GM19452 (cell line): ENCODE data around the gene SPRYD4.
"Not testable (repeated sequence)": the region's sequence is repeated elsewhere in the genome, so short reads cannot be mapped to it uniquely, and the experiment has no call there.

Source experiments
- ATAC-seq: cut with Tn5 transposase; IDR thresholded peaks from one replicate; pipeline ENCODE4 v1.9.1; 2021; ENCODE audit not compliant: unreplicated experiment

SPRYD4 gene

DNA sequence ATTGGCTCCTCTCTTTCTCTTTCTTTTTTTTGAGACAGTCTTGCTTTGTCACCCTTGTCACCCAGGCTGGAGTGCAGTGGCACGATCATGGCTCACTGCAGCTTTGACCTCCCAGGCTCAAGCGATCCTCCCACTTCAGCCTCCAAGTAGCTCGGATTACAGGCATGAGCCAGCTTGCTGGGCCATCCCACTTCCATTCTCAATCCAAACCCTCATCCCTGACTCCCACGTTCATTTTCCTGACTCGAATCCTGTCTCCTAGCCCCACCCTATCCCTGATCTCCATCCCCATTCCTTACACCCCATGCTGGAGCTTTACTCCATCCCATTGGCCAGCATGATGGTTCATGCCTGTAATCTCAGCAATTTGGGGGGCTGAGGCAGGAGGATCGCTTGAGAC lies 7.8 kb downstream of the SPRYD4 start:
- ATAC-seq: no peak

DNA sequence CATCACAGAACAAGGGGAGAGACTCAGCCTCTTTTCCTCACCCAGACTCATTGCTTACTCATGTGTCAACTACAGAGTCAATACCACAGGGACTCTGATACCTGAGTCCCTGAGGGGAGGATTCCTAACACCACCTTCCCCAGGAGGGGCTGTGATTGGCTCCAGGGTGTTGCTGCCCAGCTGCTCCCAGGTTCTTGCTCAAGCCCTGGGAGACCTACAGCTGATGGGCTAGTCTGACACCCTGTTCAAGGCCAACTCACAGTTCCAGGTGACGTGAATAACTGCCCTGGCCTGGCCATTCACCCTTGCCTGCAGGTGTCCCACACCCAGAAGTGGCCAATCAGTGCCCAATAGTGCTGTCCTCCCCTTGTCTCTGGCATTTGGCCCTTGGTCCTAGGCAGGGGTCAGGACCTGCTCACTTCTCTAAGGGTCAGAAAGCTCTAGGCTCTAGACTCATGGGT lies 8.6 kb downstream of the SPRYD4 start:
- no peak for ATAC-seq

DNA sequence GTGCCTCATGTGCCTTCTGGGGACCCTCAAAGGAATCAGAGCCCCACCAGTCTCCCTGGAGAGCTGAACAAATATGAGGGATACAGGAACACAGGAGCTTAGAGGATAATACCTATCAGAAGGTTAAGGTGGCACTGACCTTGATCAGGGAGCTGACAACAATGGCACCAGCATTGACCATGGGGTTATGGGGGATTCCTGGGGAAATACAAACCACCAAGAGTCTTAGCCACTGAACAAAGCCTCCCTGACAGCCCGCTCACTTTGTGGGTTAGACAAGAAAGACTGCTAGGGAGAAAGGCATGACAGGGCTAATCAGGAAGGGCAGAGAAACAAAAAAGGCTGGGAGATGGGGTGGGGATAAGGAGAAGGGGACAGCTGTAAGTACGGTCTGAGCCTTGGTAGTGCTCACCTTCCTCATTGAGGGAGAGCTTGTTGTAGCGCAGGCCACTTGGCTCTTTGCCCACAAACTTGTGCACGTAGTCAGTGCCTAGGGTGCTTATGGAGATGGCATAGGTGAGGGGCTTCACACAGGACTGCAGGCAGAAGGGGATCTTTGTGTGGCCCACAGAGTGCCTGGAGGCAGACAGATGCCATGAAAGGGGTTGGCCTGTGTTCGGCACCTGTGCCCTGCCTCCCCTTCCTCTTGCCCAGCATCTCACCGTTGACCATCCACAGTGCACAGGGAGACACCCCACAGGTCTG lies 9.3 kb downstream of the SPRYD4 start:
- no peak for ATAC-seq

DNA sequence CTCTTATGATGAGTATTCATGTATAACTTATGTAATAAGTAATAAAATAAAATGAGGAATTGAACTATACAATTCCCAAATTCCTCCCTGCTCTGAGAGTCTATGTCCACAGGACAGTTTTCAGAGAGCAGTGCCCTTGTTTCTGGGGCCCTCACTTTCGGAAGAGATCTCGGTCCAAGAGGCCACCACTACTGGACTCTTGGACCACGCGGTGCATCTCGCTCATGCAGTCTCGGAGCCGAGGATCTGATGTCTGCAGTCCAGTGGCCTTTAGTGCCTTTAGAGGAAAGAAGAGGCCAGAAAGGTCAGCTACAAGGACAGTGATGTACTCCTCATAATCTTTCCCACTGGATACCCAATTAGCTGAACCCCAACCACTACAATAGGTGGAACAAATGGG lies 11.2 kb downstream of the SPRYD4 start:
- ATAC-seq: no peak

DNA sequence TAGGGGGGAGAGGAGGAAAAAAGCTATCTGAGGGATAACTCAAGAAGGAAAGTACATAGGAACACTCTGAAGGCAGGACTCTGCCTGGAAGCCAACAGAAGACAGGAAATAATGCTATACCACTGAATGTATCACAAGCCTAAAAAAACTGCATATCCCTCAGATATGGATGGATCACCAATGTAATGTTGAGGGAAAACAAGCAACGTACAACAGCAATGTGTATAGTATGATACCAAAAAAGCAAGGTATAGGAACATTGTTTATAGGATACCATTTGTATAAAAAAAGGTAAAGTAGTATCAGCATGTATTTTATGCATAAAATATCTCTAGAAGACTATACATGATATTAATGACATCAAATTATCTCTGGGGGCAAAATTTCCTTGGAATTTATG lies 16.2 kb downstream of the SPRYD4 start:
- no peak for ATAC-seq

DNA sequence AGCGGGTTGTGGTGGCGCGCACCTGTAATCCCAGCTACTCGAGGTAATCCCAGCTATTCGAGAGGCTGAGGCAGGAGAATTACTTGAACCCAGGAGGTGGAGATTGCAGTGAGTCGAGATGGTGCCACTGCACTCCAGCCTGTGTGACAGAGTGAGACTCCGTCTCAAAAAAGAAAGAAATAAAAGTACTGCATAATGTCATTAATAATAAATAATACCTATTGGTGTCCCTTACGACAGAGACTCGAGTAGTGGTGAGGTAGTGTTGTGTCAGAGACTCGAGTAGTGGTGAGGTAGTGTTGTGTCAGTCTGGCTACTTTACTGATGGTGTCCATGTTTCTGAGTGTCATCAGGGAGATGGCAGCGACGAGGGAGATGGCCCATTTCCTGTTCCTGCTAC lies 18.3 kb downstream of the SPRYD4 start:
- no peak for ATAC-seq

DNA sequence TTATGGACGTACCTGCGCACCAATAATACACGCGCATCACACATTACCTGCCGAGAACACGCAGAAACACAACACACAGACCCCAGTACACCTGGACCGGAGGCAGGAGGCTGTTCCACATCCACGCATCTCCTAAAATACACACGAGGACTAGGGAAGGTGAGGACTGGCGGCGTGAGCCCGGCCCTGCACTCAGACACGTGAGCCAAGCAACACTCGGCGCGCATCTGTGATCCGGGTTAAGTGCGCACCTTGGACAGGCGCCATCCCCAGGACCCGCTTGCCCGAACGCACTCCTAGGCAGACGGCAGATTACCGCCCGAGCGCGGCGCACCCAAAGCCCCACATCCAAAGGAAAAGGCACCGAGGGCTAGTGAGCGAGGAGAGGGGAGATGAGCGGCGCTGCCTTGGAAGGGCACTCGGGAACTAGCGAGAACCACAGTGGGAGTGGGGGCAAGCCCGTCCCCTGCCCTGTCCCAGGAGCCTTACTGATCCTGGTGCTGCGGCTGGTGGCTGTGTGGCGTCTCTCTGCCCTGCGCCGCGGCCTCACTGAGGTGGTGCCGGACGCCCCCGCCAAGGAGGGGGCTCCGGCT lies 19.2 kb downstream of the SPRYD4 start:
- peak; percentile 37 for ATAC-seq

DNA sequence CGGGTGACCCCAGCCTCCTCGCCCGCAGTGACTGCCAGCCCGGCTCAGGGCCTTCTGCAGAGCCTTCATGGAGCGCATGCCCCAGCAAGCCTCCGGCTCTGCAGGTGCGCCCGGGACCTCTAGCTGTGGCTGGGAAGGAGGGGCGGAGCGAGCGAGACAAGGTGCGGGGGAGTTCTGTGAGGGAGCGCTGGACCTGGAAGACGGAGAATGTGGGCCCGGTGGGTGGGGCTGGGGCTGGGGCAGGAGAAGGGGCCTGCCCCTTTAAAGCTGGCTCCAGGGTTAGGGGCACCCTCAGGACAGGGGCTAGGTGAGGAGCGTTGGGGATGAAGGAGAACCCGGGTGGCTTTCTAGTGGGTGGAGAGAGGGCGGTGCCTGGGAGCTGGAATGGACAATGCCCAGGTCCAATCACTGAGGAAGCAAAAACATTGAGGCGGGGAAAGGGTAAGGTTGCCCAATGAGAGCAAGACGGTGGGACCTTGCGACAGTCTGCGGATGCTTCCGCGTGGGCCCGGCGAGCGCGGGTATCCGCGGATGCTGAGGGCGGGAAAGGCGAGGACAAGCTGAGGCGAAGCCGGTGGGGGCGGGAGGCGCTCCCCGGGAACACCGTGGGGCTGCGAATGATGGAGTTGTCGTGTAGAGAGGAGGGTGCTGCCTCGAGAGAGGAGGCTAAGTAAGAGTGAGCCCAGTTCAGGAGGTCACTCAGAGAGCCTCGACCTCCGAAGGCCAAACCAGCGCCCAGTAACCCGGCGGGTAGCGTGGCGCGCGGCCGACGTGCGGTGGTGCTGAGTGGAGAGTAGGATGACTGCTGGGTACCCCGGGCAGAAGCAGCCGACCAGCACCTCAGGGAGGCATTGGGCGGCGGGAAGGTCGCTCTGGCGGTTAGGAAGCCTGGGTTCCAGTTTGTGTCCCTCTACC lies 19.9 kb downstream of the SPRYD4 start, which contains the start of gene GLS2:
GLS2 (minus strand) TSS at position 121 of the 915 bp plus-strand sequence; CDS start at position 78, 43 bp downstream.
- peak; percentile 88 for ATAC-seq

DNA sequence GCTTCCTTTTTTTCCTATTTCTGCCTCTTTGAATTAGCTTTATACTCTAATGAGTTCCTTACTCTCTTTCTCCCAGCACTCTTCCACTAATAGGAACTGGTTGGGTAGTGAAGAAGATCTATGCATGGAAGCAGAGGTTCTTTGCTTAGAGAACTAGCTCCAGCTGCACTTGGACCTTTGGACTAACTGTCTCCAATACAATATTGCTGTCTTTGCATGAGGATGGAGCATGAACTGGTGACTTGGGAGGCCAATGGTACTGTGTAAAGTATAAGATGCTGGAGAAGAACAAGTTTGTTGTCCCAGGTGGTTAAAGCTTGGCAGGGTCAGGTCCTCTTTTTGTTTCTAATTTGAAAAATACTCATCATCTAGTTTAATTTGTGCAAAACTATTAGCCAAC lies 22.0 kb downstream of the SPRYD4 start:
- no peak for ATAC-seq

DNA sequence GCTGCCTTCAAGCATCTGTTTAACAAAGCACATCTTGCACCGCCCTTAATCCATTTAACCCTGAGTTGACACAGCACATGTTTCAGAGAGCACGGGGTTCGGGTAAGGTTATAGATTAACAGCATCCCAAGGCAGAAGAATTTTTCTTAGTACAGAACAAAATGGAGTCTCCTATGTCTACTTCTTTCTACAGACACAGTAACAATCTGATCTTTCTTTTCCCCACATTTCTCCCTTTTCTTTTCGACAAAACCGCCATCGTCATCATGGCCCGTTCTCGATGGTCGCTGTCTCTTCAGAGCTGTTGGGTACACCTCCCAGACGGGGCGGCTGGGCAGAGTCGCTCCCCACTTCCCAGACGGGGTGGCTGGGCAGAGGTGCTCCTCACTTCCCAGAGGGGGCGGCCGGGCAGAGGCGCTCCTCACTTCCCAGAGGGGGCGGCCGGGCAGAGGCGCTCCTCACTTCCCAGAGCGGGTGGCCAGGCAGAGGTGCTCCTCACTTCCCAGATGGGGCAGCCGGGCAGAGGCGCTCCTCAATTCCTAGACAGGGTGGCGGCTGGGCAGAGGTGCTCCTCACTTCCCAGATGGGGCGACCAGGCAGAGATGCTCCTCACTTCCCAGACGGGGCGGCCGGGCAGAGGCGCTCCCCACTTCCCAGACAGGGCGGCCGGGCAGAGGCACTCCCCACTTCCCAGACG lies 25.2 kb downstream of the SPRYD4 start:
- ATAC-seq: not testable (repeated sequence)

DNA sequence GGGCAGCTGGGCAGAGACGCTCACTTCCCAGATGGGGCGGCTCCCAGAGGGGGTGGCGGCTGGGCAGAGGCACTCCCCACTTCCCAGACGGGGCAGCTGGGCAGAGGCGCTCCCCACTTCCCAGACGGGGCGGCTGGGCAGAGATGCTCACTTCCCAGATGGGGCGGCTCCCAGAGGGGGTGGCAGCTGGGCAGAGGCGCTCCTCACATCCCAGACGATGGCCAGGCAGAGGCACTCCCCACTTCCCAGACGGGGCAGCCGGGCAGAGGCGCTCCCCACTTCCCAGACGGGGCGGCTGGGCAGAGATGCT lies 25.7 kb downstream of the SPRYD4 start:
- ATAC-seq: not testable (repeated sequence)

DNA sequence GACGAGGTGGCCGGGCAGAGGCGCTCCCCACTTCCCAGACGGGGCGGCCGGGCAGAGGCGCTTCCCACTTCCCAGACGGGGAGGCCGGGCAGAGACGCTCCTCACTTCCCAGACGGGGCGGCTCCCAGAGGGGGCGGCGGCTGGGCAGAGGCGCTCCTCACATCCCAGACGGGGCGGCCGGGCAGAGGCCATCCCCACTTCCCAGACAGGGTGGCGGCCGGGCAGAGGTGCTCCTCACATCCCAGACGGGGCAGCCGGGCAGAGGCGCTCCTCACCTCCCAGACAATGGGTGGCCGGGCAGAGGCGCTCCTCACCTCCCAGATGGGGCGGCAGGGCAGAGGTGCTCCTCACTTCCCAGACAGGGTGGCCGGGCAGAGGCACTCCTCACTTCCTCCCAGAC lies 26.1 kb downstream of the SPRYD4 start:
- not testable (repeated sequence) for ATAC-seq

DNA sequence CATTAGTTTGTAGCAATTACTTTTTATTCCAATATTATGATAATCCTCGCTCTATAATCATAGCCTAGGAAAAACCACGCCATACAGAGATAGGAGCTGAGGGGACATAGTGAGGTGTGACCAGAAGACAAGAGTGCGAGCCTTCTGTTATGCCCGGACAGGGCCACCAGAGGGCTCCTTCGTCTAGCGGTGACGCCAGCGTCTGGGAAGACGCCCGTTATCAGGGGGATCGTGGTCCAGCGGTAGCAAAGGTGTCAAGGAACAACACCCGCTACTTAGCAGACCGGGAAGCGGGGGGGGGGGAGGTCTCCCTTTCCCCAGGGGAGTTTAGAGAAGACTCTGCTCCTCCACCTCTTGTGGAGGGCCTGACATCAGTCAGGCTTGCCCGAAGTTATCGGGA lies 28.3 kb downstream of the SPRYD4 start:
- not testable (repeated sequence) for ATAC-seq

DNA sequence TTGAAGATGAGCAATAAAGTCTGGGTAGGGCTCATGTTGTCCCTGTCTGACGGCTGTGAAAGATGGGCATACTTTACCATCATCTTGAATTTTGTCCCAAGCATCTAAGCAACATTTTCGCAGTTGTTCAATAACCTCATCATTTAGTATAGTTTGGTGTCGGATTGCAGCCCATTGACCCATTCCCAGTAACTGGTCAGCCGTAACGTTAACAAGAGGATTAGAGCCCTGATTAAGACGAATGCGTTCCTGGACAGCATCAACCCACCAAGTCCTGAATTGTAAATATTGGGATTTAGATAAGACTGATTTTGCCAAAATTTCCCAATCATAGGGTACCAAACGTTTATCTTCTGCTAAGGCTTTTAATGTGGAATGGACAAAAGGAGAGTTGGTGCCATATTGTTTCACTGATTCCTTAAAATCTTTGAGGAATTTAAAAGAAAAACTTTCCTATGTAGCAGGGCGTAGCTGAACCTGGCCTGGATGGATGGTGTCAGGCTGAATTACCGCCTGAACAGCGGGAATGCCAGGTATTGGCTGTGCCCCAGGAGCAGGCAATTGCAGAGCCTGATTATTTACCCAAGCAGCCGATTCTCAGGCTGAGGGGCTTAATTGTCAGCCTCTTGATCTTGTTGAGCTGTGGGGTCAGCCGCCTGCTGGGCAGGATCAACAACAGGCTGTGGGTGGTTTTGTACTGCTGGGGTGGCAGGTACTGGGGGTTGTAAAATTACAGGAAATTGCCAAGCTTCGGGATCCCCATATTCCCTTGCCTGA lies 29.9 kb downstream of the SPRYD4 start:
- ATAC-seq: not testable (repeated sequence)

DNA sequence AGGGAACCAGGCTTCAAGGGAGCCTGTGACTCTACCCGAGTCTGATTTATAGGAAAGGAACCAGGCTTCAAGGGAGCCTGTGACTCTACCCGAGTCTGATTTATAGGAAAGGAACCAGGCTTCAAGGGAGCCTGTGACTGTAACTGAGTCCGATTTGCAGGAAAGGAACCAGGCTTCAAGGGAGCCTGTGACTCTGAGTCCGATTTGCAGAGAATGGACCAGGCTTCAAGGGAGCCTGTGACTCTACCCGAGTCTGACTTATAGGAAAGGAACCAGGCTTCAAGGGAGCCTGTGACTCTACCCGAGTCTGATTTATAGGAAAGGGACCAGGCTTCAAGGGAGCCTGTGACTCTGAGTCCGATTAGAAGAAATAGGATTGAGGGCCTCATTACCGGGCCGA lies 31.1 kb downstream of the SPRYD4 start:
- not testable (repeated sequence) for ATAC-seq

DNA sequence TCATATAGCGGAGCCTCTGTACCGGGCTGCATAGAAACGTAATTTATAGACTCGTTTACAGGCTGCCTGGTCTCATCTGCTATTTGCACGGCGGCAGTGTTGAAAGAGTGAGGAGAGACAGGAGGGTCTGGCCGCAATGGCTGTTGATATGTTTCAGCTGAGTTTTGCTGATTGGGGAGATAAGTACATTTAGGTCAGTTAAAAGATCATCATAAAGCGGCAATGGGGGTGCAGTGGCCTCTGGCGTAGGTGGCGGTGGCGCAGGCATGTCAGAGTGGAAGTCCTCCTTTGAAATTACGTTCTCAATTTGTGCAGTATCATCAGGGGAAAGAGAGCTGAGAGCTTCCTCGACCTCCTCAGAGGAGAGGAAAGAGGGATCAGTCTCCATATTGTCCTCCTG lies 31.5 kb downstream of the SPRYD4 start:
- ATAC-seq: not testable (repeated sequence)

DNA sequence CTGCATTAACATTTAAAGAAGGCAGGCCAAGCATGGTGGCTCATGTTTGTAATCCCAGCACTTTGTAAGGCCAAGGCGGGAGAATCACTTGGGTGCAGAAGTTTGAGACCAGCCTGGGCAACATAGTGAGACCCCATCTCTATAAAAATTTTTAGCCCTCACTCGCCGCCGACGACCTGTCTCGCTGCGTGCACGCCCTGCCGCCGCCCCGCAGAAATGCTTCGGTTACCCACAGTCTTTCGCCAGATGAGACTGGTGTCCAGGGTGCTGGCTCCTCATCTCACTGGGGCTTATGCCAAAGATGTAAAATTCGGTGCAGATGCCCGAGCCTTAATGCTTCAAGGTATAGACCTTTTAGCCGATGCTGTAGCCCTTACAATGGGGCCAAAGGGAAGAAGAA lies 42.4 kb downstream of the SPRYD4 start:
- no peak for ATAC-seq

DNA sequence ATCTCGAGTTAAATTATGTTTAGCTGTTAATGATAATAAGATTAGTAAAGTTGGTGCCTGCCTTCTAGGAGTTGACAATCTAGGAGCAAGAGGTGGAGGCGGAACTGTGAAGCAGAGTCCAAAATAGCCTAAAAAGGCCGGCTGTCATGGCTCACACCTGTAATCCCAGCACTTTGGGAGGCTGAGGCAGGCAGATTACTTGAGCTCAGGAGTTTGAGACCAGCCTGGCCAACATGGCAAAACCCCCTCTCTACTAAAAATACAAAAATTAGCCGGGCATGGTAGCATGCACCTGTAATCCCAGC lies 45.6 kb downstream of the SPRYD4 start:
- ATAC-seq: not testable (repeated sequence)

DNA sequence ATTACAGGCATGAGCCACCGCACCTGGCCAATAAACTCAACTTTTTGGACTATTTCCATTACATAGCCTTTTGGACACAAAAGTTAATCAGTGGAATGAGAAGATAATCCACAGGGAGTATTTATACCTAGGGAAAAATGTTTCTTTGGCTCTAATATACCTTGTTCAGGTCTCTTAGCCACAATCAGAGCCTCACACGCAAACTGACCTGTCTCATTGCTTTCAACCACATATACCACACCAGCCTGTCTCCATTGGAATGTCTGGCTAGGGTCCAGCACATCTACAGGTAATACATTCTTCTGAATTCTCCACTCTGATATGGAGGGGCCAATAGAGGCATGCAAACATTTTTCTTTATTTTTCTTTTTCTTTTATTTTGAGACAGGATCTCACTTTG lies 49.5 kb downstream of the SPRYD4 start:
- no peak for ATAC-seq

DNA sequence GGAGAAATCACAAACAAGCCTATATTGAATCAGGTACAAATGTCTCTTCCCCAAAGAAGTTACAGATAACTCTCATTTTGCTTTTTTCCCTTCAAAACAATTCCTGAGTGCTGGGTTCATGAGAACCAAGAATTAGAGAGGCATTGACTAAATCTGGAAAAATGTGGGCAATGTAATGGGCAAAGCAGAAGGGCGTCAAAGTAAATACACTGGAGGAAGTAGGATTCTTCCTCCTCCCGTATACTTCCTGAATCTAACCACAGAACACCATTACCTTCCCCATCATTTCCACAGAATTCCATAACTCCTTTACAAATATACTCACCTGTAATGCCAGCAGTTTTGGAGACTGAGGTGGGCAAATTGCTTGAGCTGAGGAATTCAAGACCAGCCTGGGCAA lies 50.2 kb downstream of the SPRYD4 start:
- ATAC-seq: no peak

DNA sequence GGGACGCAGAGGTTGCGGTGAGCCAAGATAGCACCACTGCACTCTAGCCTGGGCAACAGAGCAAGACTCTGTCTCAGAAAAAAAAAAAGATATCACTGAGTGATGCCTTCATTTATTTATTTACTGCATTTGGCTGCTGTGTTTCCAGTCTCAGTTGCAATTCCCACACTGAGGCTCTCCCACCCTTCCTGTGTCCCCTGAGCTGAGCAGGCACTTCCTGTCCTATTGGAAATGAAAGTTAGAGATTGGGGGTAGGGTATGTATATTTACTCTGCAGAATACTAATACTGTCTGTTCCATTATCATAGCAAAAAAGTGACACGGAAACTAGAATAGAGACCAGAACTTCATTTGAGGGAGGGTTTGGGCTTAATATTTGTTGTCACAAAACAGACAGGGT lies 51.7 kb downstream of the SPRYD4 start:
- ATAC-seq: no peak
